ENCODE measurements around the gene AHSG. TPM values are rescaled to one million over a fixed set of nuclear protein-coding genes. Genes with fewer than 3 reads are reported as not detected.

The AHSG gene
- total and polyA plus RNA-seq, 7 donors = not detected

DNA sequence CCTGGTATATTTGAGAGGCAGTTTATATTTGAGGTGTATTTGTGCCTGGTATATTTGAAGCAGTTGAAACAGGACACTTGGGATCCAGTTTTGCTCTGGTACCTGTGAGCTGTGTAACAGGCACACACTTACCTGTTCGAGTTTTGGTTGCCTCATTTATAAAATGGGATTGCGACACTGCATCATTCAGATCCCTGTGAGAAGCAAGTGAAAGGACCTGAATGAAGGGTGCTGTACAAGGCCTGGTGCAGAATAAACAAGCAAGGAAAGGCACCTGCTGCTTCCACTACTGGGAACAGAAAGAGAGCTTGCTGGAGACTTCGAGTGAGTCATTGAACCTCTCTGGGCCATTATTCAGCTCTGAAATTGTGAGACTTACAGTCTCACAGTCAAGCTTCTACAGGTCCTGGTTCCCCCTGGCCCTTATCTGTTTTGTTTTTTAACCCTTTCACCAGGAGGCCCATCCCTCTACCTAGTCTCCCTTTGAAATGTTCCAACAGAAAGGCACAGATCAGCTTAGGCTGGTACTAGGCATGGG lies 38.9 kb downstream of the AHSG start:
- no peaks in the 10 kb centered on the region for H3K4me1 ChIP-seq
- H3K27me3 ChIP-seq (ENCODE audit: insufficient read depth in 3 of 3, low read length in 2 of 3) = no peaks in the 10 kb centered on the region
- H3K27ac ChIP-seq = no peak overlapping the region
- TF ChIP-seq, protein P1, sequence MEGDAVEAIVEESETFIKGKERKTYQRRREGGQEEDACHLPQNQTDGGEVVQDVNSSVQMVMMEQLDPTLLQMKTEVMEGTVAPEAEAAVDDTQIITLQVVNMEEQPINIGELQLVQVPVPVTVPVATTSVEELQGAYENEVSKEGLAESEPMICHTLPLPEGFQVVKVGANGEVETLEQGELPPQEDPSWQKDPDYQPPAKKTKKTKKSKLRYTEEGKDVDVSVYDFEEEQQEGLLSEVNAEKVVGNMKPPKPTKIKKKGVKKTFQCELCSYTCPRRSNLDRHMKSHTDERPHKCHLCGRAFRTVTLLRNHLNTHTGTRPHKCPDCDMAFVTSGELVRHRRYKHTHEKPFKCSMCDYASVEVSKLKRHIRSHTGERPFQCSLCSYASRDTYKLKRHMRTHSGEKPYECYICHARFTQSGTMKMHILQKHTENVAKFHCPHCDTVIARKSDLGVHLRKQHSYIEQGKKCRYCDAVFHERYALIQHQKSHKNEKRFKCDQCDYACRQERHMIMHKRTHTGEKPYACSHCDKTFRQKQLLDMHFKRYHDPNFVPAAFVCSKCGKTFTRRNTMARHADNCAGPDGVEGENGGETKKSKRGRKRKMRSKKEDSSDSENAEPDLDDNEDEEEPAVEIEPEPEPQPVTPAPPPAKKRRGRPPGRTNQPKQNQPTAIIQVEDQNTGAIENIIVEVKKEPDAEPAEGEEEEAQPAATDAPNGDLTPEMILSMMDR (IDR thresholded peaks at IDR 0.05) = no peak
- H3K4me3 ChIP-seq = no peak overlapping the region
- 70 to 85% (median 84%) methylated on average over 3 of the region's 3 CpGs for WGBS, 3 donors
- intact Hi-C loops (cut with DNase I) = no loop called here
- no peaks in the 10 kb centered on the region for H3K36me3 ChIP-seq (ENCODE audit: insufficient read depth in 1 of 2, low read depth in 1 of 2)
- no peak for DNase-seq
- ATAC-seq = no peak
- no peaks in the 10 kb centered on the region for H3K9me3 ChIP-seq

DNA sequence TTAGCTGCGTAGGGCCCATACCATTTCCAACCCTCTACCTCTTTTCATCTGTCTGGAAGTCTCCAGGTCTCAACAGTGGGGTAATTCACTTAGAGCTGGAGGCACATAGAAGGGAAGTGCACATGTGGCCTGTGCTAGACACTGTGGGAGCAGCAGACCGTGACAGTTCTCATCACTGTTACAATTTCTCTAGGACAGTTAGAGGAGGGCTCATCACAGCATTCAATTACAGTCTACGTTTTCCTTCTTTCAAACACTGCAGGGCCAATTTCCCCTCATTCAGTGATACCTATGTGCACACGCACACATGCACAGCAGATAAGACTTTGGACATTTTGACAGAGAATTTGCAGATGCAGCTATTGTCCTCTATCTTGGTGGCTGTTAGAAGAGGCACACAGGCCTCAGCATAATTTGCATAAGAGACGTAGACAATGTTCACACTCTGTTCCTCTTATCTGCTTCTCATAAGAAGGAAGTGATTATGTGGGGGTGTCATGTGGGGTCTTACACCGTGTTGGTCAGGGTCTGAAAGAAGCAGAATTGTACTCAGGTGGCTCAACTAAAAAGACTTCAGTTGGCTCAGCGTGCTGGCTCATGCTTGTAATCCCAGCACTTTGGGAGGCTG lies 40.3 kb downstream of the AHSG start:
- DNase-seq (no peak), ATAC-seq (no peak)
- H3K27ac ChIP-seq = no peak overlapping the region
- TF ChIP-seq, protein P1 (IDR thresholded peaks at IDR 0.05) = no peak
- peaks cover 0 to 3% (median 0%) of the 10 kb centered on the region in 3 donors for H3K27me3 ChIP-seq (ENCODE audit: insufficient read depth in 3 of 3, low read length in 2 of 3)
- intact Hi-C loops (cut with DNase I) = no loop called here
- H3K4me1 ChIP-seq = no peaks in the 10 kb centered on the region
- H3K9me3 ChIP-seq = no peaks in the 10 kb centered on the region
- no peaks in the 10 kb centered on the region for H3K36me3 ChIP-seq (ENCODE audit: insufficient read depth in 1 of 2, low read depth in 1 of 2)
- 76 to 81% (median 81%) methylated on average over 7 of the region's 7 CpGs for WGBS, 3 donors
- no peak overlapping the region for H3K4me3 ChIP-seq

DNA sequence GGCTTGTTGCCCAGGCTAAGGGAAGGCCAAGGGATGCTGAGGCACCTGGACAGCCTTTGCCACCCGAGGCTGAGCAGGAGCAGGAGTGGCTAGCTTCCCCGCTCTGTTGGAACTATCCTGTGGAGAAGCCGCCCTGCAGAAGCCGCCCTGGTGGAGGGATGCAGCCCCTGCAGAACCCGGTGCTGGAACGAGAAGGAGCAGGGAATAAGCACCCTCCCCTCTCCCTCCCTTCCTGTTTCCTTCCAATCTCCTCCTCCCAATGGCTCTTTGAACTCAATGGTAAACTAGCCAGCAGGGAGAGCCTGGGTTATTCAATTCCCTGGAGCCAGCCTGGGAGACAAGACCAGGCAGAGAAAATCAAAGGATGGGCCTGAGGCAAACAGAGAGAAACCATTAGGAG lies 41.1 kb downstream of the AHSG start:
- Histone ChIP-seq H3K4me3 (no peak overlapping the region), H3K4me1 (no peaks in the 10 kb centered on the region), H3K9me3 (no peaks in the 10 kb centered on the region), H3K27ac (no peak overlapping the region), H3K27me3 (ENCODE audit: insufficient read depth in 3 of 3, low read length in 2 of 3) (peaks cover 0 to 3% (median 0%) of the 10 kb centered on the region in 3 donors), H3K36me3 (ENCODE audit: insufficient read depth in 1 of 2, low read depth in 1 of 2) (no peaks in the 10 kb centered on the region)
- WGBS, 3 donors = 16 to 50% (median 23%) methylated on average over 6 of the region's 6 CpGs
- intact Hi-C loops (cut with DNase I) = no loop called here
- no peak for ATAC-seq
- no peak for DNase-seq
- TF ChIP-seq, protein P1 (IDR thresholded peaks at IDR 0.05) = no peak

DNA sequence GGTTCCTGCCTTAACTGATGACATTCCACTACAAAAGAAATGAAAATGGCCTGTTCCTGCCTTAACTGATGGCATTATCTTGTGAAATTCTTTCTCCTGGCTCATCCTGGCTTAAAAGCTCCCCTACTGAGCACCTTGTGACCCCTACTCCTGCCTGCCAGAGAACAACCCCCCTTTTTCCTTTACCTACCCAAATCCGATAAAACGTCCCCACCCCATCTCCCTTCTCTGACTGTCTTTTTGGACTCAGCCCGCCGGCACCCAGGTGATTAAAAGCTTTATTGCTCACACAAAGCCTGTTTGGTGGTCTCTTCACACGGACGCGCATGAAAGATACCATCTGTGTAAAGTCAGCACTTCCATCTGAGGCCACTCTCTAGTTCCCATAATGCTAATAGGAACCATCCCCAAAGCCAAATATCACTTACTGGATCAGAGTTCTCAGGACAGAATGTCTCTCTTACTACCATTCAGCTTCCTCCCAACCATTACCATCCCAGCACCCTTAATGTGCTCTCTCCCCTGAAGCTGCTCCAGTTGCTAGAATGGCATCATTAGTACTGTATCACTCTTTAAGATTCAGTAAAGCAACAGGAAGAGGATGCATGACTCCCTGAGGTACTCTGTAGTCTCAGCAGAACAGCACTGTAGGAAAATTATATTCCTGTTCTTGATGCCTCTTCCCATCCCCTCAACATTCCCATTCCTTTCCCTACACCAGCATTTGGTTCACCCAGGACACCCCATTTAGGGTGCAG lies 50.7 kb downstream of the AHSG start:
- no peaks in the 10 kb centered on the region for H3K4me1 ChIP-seq
- H3K27me3 ChIP-seq (ENCODE audit: insufficient read depth in 3 of 3, low read length in 2 of 3) = peaks cover 0 to 2% (median 2%) of the 10 kb centered on the region in 3 donors
- DNase-seq (no peak), ATAC-seq (no peak)
- WGBS, 3 donors = 24 to 27% (median 26%) methylated on average over 7 of the region's 7 CpGs
- TF ChIP-seq, protein P1 (IDR thresholded peaks at IDR 0.05) = no peak
- no peak overlapping the region for H3K27ac ChIP-seq
- intact Hi-C loops (cut with DNase I) = no loop called here
- no peak overlapping the region for H3K4me3 ChIP-seq
- no peaks in the 10 kb centered on the region for H3K36me3 ChIP-seq (ENCODE audit: insufficient read depth in 1 of 2, low read depth in 1 of 2)
- H3K9me3 ChIP-seq = no peaks in the 10 kb centered on the region
